ENCODE data around the gene ZNF700. TPM values are rescaled to one million over a fixed set of nuclear protein-coding genes. Genes with fewer than 3 reads are reported as not detected.

Gene ZNF700
- polyA plus RNA-seq, 1 donor (not counting 4 experiments of a cell fraction or from before 2014, with no cell fraction given), result 8.5 TPM

Small RNA genes within 50 kb of the gene (small RNA-seq; reads per million reads assigned to genes)
- 0 reads per million in 3 experiments for gene RNA5SP464 (ENCODE audit: insufficient read length in 3 of 3, low read depth in 3 of 3, low replicate concordance in 1 of 3)

Other genes starting within 250 kb of the ZNF700 start
- gene ZNF823, start 186.2 kb upstream of the ZNF700 start, polyA plus RNA-seq, result 3.7 to 6.3 TPM (median 5.6 TPM) in 3 replicates
- gene ZNF441, start 158.1 kb upstream of the ZNF700 start, polyA plus RNA-seq, result 1.8 to 3.1 TPM (median 3.1 TPM) in 3 replicates
- gene ZNF491, start 126.6 kb upstream of the ZNF700 start, polyA plus RNA-seq, result 0.36 to 1.3 TPM (median 0.76 TPM) in 3 replicates
- gene ZNF440, start 110.8 kb upstream of the ZNF700 start, polyA plus RNA-seq, result 4.7 to 10.7 TPM (median 6.6 TPM) in 3 replicates
- gene ZNF439, start 76.4 kb upstream of the ZNF700 start, polyA plus RNA-seq, result 0.52 to 0.86 TPM (median 0.71 TPM) in 3 replicates
- 0.56 to 0.97 TPM (median 0.84 TPM) in 3 replicates for gene ZNF69, start 37.3 kb upstream of the ZNF700 start, polyA plus RNA-seq
- gene ZNF763, start 39.9 kb downstream of the ZNF700 start, polyA plus RNA-seq, result 1.2 to 2.3 TPM (median 1.3 TPM) in 3 replicates
- gene ZNF433, start 110.6 kb downstream of the ZNF700 start, polyA plus RNA-seq, result 3.6 to 4.7 TPM (median 4.5 TPM) in 3 replicates
- gene ZNF878, start 127.9 kb downstream of the ZNF700 start, polyA plus RNA-seq, result 0.15 to 0.29 TPM (median 0.24 TPM) in 3 replicates
- gene ZNF844, start 139.6 kb downstream of the ZNF700 start, polyA plus RNA-seq, result 0.50 to 1.0 TPM (median 0.88 TPM) in 3 replicates
- 1.6 to 3.4 TPM (median 2.4 TPM) in 3 replicates for gene ZNF20, start 215.2 kb downstream of the ZNF700 start, polyA plus RNA-seq
- 1.9 to 2.5 TPM (median 2.3 TPM) in 3 replicates for gene ZNF625, start 231.6 kb downstream of the ZNF700 start, polyA plus RNA-seq
- gene ZNF136, start 238.0 kb downstream of the ZNF700 start, polyA plus RNA-seq, result 2.4 to 3.0 TPM (median 2.9 TPM) in 3 replicates